ENCODE data around the gene TAF11L6.
"Not testable (repeated sequence)": the region's sequence is repeated elsewhere in the genome, so short reads cannot be mapped to it uniquely, and the experiment has no call there.

DNA sequence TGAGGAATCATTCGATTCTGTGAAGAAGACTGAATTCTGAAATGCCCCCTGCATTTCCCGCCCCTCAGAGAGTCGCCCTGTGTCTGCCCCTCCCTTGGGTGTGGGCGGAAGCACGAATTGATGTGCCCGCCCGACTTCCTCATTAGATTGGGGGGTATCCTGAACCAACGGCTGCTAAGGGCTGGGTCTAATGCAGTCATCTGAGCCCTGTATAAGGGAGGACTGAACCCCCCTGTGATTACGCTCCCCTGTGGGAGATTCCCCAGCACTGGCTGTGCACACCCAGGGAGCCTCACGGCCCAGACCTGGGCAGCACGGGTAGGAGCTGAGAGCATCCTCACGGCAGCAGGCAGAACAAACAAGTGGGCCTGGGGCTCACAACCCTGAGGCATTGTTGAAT lies 10.9 kb upstream of the TAF11L6 start:
- TF ChIP-seq, protein P1, sequence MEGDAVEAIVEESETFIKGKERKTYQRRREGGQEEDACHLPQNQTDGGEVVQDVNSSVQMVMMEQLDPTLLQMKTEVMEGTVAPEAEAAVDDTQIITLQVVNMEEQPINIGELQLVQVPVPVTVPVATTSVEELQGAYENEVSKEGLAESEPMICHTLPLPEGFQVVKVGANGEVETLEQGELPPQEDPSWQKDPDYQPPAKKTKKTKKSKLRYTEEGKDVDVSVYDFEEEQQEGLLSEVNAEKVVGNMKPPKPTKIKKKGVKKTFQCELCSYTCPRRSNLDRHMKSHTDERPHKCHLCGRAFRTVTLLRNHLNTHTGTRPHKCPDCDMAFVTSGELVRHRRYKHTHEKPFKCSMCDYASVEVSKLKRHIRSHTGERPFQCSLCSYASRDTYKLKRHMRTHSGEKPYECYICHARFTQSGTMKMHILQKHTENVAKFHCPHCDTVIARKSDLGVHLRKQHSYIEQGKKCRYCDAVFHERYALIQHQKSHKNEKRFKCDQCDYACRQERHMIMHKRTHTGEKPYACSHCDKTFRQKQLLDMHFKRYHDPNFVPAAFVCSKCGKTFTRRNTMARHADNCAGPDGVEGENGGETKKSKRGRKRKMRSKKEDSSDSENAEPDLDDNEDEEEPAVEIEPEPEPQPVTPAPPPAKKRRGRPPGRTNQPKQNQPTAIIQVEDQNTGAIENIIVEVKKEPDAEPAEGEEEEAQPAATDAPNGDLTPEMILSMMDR (IDR thresholded peaks at IDR 0.05; ENCODE audit: poor library complexity, severe bottlenecking), result not testable (repeated sequence)
- not testable (repeated sequence) for TF ChIP-seq EP300 (conservative IDR thresholded peaks at IDR 0.05; ENCODE audit: poor library complexity, severe bottlenecking); POLR2AphosphoS5 (IDR thresholded peaks at IDR 0.05); TAF1 (IDR thresholded peaks at IDR 0.05; ENCODE audit: low read depth); RAD21 (conservative IDR thresholded peaks at IDR 0.05); EZH2 (IDR thresholded peaks at IDR 0.05; ENCODE audit: borderline replicate concordance, insufficient read depth, low read length, poor library complexity, severe bottlenecking)
